Hippocampal formation (tissue), 2 donors: Measurements from ENCODE around the gene NID2.

Experiments used
- DNase-seq, 2 donors: peaks; one replicate each; lab custom pipeline; 2025; lab: John Stamatoyannopoulos, UW

The NID2 gene

DNA sequence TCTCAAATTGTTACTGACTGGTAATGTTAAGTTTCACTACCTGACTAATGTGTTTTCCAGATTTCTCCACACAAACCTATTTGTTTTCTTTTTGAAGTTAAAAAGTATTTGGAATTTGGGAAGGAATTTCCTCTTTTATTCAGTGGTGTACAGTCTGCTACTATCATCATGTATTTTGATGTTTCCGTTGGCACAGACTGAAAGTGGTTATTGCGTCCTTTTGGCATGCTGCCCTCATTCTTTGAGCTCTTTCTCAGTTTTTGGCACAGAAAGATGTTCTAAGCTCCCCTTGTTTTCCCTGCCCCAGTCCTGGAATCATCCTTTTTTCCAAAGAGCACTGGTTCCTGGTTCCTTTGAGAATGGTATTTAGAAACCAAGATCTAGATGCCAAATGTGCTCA is 110.9 kb downstream of the NID2 start:
- no peak for DNase-seq
